Neural progenitor cell (in vitro differentiated cells): ENCODE measurements around the gene SPATA13. TPM values are rescaled to one million over a fixed set of nuclear protein-coding genes. Genes with fewer than 3 reads are reported as not detected.

Experiments
- DNase-seq: peaks from one replicate; pipeline ENCODE4 v3.0.0-alpha.2; 2016; ENCODE audit warnings: low spot score
- H2AFZ ChIP-seq: fragments of 200-600 bp; sonication (generic); replicated peaks from 2 replicates; pipeline ENCODE4 v1.6.1; 2016; ENCODE audit warnings: antibody characterized with exemption
- H3F3A ChIP-seq: fragments of 200-600 bp; sonication (generic); 2 replicates; pipeline ENCODE4 v1.6.1; 2016; ENCODE audit warnings: antibody characterized with exemption, low read depth
- H3K27ac ChIP-seq: fragments of 200-600 bp; sonication (generic); 2 replicates; pipeline ENCODE4 v1.5.1; 2016; ENCODE audit warnings: mild to moderate bottlenecking
- H3K27me3 ChIP-seq: fragments of 200-600 bp; sonication (generic); 2 replicates; pipeline ENCODE4 v1.6.1; 2016; ENCODE audit warnings: mild to moderate bottlenecking, moderate library complexity
- H3K36me3 ChIP-seq: fragments of 200-600 bp; sonication (generic); 2 replicates; pipeline ENCODE4 v1.5.1; 2016
- H3K4me1 ChIP-seq: fragments of 200-600 bp; sonication (generic); 2 replicates; pipeline ENCODE4 v1.6.1; 2016; ENCODE audit warnings: mixed run types
- H3K4me2 ChIP-seq: fragments of 200-600 bp; sonication (generic); 2 replicates; pipeline ENCODE4 v1.6.1; 2016
- H3K4me3 ChIP-seq: fragments of 200-600 bp; sonication (generic); 2 replicates; pipeline ENCODE4 v1.5.1; 2016
- H3K79me2 ChIP-seq: fragments of 200-600 bp; sonication (generic); 2 replicates; pipeline ENCODE4 v1.6.1; 2016; ENCODE audit warnings: low read depth
- H3K9ac ChIP-seq: fragments of 200-600 bp; sonication (generic); 2 replicates; pipeline ENCODE4 v1.6.1; 2016
- H3K9me3 ChIP-seq: fragments of 200-600 bp; sonication (generic); 2 replicates; pipeline ENCODE4 v1.5.1; 2016; ENCODE audit warnings: low read depth
- H4K20me1 ChIP-seq: fragments of 200-600 bp; sonication (generic); 2 replicates; pipeline ENCODE4 v1.6.1; 2016; ENCODE audit warnings: low read depth
- H3K27ac Mint-ChIP-seq: 3 replicates; pipeline ENCODE4 v1.8.0; 2021; ENCODE audit warnings: mixed read lengths
- H3K27me3 Mint-ChIP-seq: 2 replicates; pipeline ENCODE4 v1.8.0; 2022; ENCODE audit warnings: low read depth, mild to moderate bottlenecking, inconsistent platforms, moderate library complexity, mixed read lengths; ENCODE audit not compliant: insufficient read depth
- H3K36me3 Mint-ChIP-seq: 3 replicates; pipeline ENCODE4 v1.8.0; 2021; ENCODE audit warnings: mixed read lengths
- H3K4me1 Mint-ChIP-seq: 3 replicates; pipeline ENCODE4 v1.8.0; 2021; ENCODE audit warnings: mixed read lengths
- H3K4me3 Mint-ChIP-seq: 3 replicates; pipeline ENCODE4 v1.8.0; 2021; ENCODE audit warnings: mild to moderate bottlenecking, moderate library complexity, mixed read lengths
- H3K9me3 Mint-ChIP-seq: 3 replicates; pipeline ENCODE4 v1.8.0; 2020; ENCODE audit warnings: mixed read lengths
- CTCF ChIP-seq: fragments of 200-600 bp; sonication (generic); IDR thresholded peaks from 2 replicates; pipeline ENCODE4 v1.5.1; 2017; ENCODE audit warnings: antibody characterized with exemption, mild to moderate bottlenecking
- EZH2 ChIP-seq: fragments of 200-600 bp; sonication (generic); IDR thresholded peaks from 2 replicates; pipeline ENCODE4 v1.6.1; 2017; ENCODE audit warnings: antibody characterized with exemption, mild to moderate bottlenecking, moderate library complexity
- EZH2phosphoT487 ChIP-seq: fragments of 200-600 bp; sonication (generic); IDR thresholded peaks from 2 replicates; pipeline ENCODE4 v1.6.1; 2017; ENCODE audit warnings: antibody characterized with exemption
- total RNA-seq: library from RNA; depleted of rRNA; stranded (reverse); fragments of >200 nt; gene quantifications from 2 replicates; pipeline ENCODE4 v1.2.3, GENCODE V29; 2015; ENCODE audit warnings: low replicate concordance

SPATA13 gene
- total RNA-seq, 1 donor from 2014 or later, result 15.9 TPM

- Histone ChIP-seq H3K4me1 (peaks cover 28% of the 10 kb centered on the region), H3K27me3 (no peaks in the 10 kb centered on the region), H3K4me3 (no peak overlapping the region), H2AFZ (no peak overlapping the region), H3K9me3 (no peaks in the 10 kb centered on the region), H3K79me2 (no peaks in the 10 kb centered on the region), H3K9ac (no peak overlapping the region), H4K20me1 (peaks cover 6% of the 10 kb centered on the region), H3K36me3 (no peaks in the 10 kb centered on the region), H3K4me2 (peak overlapping the region; percentile 25), H3F3A (peaks cover 16% of the 10 kb centered on the region), H3K27ac (no peak overlapping the region)
- Mint-ChIP-seq H3K4me3 (peak overlapping the region; percentile 8), H3K27ac (peak overlapping the region; percentile 39), H3K9me3 (no peaks in the 10 kb centered on the region), H3K4me1 (peaks cover 41% of the 10 kb centered on the region), H3K36me3 (peaks cover 3% of the 10 kb centered on the region), H3K27me3 (peaks cover 4% of the 10 kb centered on the region)
- DNase-seq, result peak; percentile 30
- TF ChIP-seq EZH2 (no peak), CTCF (no peak), EZH2phosphoT487 (no peak)
These were observed 111.3 kb downstream of the SPATA13 start for GRCh38 chr13:24271601-24272451.

GRCh38 chr13:24272452-24273161 is 112.1 kb downstream of the SPATA13 start:
- Histone ChIP-seq H3K79me2 (no peaks in the 10 kb centered on the region), H4K20me1 (peaks cover 6% of the 10 kb centered on the region), H3K36me3 (no peaks in the 10 kb centered on the region), H3K4me3 (no peak overlapping the region), H3K9me3 (no peaks in the 10 kb centered on the region), H3K27me3 (no peaks in the 10 kb centered on the region), H3F3A (peaks cover 16% of the 10 kb centered on the region), H3K9ac (no peak overlapping the region), H2AFZ (no peak overlapping the region), H3K27ac (no peak overlapping the region), H3K4me1 (peaks cover 28% of the 10 kb centered on the region), H3K4me2 (no peak overlapping the region)
- Mint-ChIP-seq H3K9me3 (no peaks in the 10 kb centered on the region), H3K27me3 (peaks cover 4% of the 10 kb centered on the region), H3K4me3 (no peak overlapping the region), H3K27ac (peak overlapping the region; percentile 16), H3K4me1 (peaks cover 41% of the 10 kb centered on the region), H3K36me3 (peaks cover 2% of the 10 kb centered on the region)
- TF ChIP-seq CTCF, result no peak
- no peak for TF ChIP-seq EZH2phosphoT487
- TF ChIP-seq EZH2, result no peak
- no peak for DNase-seq

- H3K4me2 ChIP-seq, result no peak overlapping the region
- H3K4me1 ChIP-seq, result peaks cover 28% of the 10 kb centered on the region
- H4K20me1 ChIP-seq, result peaks cover 6% of the 10 kb centered on the region
- H3K9me3 ChIP-seq, result no peaks in the 10 kb centered on the region
- H3K79me2 ChIP-seq, result no peaks in the 10 kb centered on the region
- Mint-ChIP-seq H3K27me3 (peaks cover 4% of the 10 kb centered on the region), H3K27ac (peak overlapping the region; percentile 30), H3K36me3 (peaks cover 2% of the 10 kb centered on the region), H3K4me1 (peaks cover 41% of the 10 kb centered on the region), H3K4me3 (no peak overlapping the region), H3K9me3 (no peaks in the 10 kb centered on the region)
- H3K4me3 ChIP-seq, result no peak overlapping the region
- H3K27ac ChIP-seq, result no peak overlapping the region
- no peak overlapping the region for H3K9ac ChIP-seq
- TF ChIP-seq EZH2, result no peak
- H2AFZ ChIP-seq, result no peak overlapping the region
- H3K36me3 ChIP-seq, result no peaks in the 10 kb centered on the region
- DNase-seq, result no peak
- H3K27me3 ChIP-seq, result no peaks in the 10 kb centered on the region
- H3F3A ChIP-seq, result peaks cover 16% of the 10 kb centered on the region
These were observed 113.4 kb downstream of the SPATA13 start for GRCh38 chr13:24273926-24274325.
